ENCODE data around the gene CAPZA3.
"Not testable (repeated sequence)": the region's sequence is repeated elsewhere in the genome, so short reads cannot be mapped to it uniquely, and the experiment has no call there.

The CAPZA3 gene
- 0 reads per million in 4 donors for total RNA-seq

- no peak for DNase-seq
These were observed at the start of gene CAPZA3, which contains the start of gene PLCZ1 for GRCh38 chr12:18737819-18738218. CAPZA3 (plus strand) TSS chr12:18738119; CDS start chr12:18738269, 150 bp downstream. PLCZ1 (minus strand) TSS chr12:18738012; CDS start chr12:18737371, 641 bp downstream.

GRCh38 chr12:18689771-18690170 is 48.1 kb upstream of the CAPZA3 start:
- no peak for DNase-seq

GRCh38 chr12:18690653-18691052 is 47.3 kb upstream of the CAPZA3 start:
- no peak for DNase-seq

- not testable (repeated sequence) for DNase-seq
These were observed 43.9 kb upstream of the CAPZA3 start for GRCh38 chr12:18693986-18694385.

- no peak for DNase-seq
These were observed 40.8 kb upstream of the CAPZA3 start for GRCh38 chr12:18696971-18697602.

- no peak for DNase-seq
These were observed 37.6 kb upstream of the CAPZA3 start for GRCh38 chr12:18700271-18700670.

- DNase-seq = no peak
These were observed 34.6 kb upstream of the CAPZA3 start for GRCh38 chr12:18703321-18703720.

GRCh38 chr12:18703911-18704310 is 34.0 kb upstream of the CAPZA3 start:
- DNase-seq = no peak

- no peak for DNase-seq
These were observed 31.1 kb upstream of the CAPZA3 start for GRCh38 chr12:18706798-18707197.

GRCh38 chr12:18716236-18716635 is 21.7 kb upstream of the CAPZA3 start:
- no peak for DNase-seq

- no peak for DNase-seq
These were observed 19.5 kb upstream of the CAPZA3 start for GRCh38 chr12:18718462-18718861.

GRCh38 chr12:18719922-18720510 is 17.9 kb upstream of the CAPZA3 start:
- no peak for DNase-seq

- DNase-seq = no peak
These were observed 17.2 kb upstream of the CAPZA3 start for GRCh38 chr12:18720690-18721089.

GRCh38 chr12:18721452-18721851 is 16.5 kb upstream of the CAPZA3 start:
- no peak for DNase-seq

GRCh38 chr12:18723752-18724151 is 14.2 kb upstream of the CAPZA3 start:
- no peak for DNase-seq

- DNase-seq = no peak
These were observed 6.8 kb upstream of the CAPZA3 start for GRCh38 chr12:18731156-18731555.

- DNase-seq = no peak
These were observed 10.0 kb downstream of the CAPZA3 start for GRCh38 chr12:18747895-18748294.

GRCh38 chr12:18749386-18749957 is 11.6 kb downstream of the CAPZA3 start:
- no peak for DNase-seq

GRCh38 chr12:18750085-18750484 is 12.2 kb downstream of the CAPZA3 start:
- DNase-seq = no peak

- no peak for DNase-seq
These were observed 13.9 kb downstream of the CAPZA3 start for GRCh38 chr12:18751866-18752265.

- DNase-seq = no peak
These were observed 14.5 kb downstream of the CAPZA3 start for GRCh38 chr12:18752280-18752920.

GRCh38 chr12:18752947-18753346 is 15.0 kb downstream of the CAPZA3 start:
- DNase-seq = no peak

GRCh38 chr12:18753481-18754123 is 15.7 kb downstream of the CAPZA3 start:
- no peak for DNase-seq
